Measurements from ENCODE around the gene PPP1R15B.
A peak's percentile ranks its signal among the peaks of the same experiment; 100 is the strongest.

PPP1R15B gene

GRCh38 chr1:204400882-204401510, 10.6 kb downstream of the PPP1R15B start:
- peak in 1 of 4 experiments; percentile 21 for DNase-seq

GRCh38 chr1:204398197-204399125, 13.2 kb downstream of the PPP1R15B start:
- DNase-seq, result peak; percentile 65 to 76 (median 71)

GRCh38 chr1:204396015-204396583, 15.5 kb downstream of the PPP1R15B start:
- DNase-seq, result no peak

GRCh38 chr1:204391629-204392028, 20.0 kb downstream of the PPP1R15B start:
- DNase-seq, result no peak

- DNase-seq, result no peak
Measured at GRCh38 chr1:204390751-204391466, 20.7 kb downstream of the PPP1R15B start.

GRCh38 chr1:204385727-204386126, 25.9 kb downstream of the PPP1R15B start:
- DNase-seq, result no peak

- no peak for DNase-seq
Measured at GRCh38 chr1:204384636-204385352, 26.8 kb downstream of the PPP1R15B start.

- DNase-seq, result no peak
Measured at GRCh38 chr1:204383163-204383904, 28.3 kb downstream of the PPP1R15B start.

GRCh38 chr1:204382714-204383083, 28.9 kb downstream of the PPP1R15B start:
- no peak for DNase-seq

GRCh38 chr1:204380293-204380831, 31.3 kb downstream of the PPP1R15B start:
- DNase-seq, result no peak

GRCh38 chr1:204377800-204378668, 33.6 kb downstream of the PPP1R15B start:
- peak; percentile 58 to 77 (median 73) for DNase-seq

- DNase-seq, result no peak
Measured at GRCh38 chr1:204376919-204377799, 34.5 kb downstream of the PPP1R15B start.

- DNase-seq, result peak; percentile 17 to 40 (median 27)
Measured at GRCh38 chr1:204376465-204376864, 35.2 kb downstream of the PPP1R15B start.

- DNase-seq, result no peak
Measured at GRCh38 chr1:204373911-204374310, 37.7 kb downstream of the PPP1R15B start.

- no peak for DNase-seq
Measured at GRCh38 chr1:204370176-204370575, 41.4 kb downstream of the PPP1R15B start.

- DNase-seq, result peak; percentile 14 to 44 (median 38)
Measured at GRCh38 chr1:204368996-204369726, 42.5 kb downstream of the PPP1R15B start.

GRCh38 chr1:204367956-204368355, 43.7 kb downstream of the PPP1R15B start:
- DNase-seq, result no peak

GRCh38 chr1:204367193-204367858, 44.3 kb downstream of the PPP1R15B start:
- no peak for DNase-seq
